A673 (cell line): ENCODE measurements around the gene CCDC69.

Source experiments
- EZH2 ChIP-seq: fragments of 200-600 bp; sonication (generic); IDR thresholded peaks from 2 replicates; pipeline ENCODE4 v1.6.1; 2017; ENCODE audit warnings: borderline replicate concordance, low read depth, mild to moderate bottlenecking, mixed read lengths, antibody characterized with exemption, low read length; ENCODE audit not compliant: poor library complexity, severe bottlenecking
- TF ChIP-seq, protein P1 (sequence below): fragments of 300-800, 200-600 bp; sonication (generic); conservative IDR thresholded peaks from 2 replicates; pipeline ENCODE4 v1.5.1; 2017; ENCODE audit warnings: low read depth, mild to moderate bottlenecking, antibody characterized with exemption, low read length, moderate library complexity, mixed read lengths

DNA sequence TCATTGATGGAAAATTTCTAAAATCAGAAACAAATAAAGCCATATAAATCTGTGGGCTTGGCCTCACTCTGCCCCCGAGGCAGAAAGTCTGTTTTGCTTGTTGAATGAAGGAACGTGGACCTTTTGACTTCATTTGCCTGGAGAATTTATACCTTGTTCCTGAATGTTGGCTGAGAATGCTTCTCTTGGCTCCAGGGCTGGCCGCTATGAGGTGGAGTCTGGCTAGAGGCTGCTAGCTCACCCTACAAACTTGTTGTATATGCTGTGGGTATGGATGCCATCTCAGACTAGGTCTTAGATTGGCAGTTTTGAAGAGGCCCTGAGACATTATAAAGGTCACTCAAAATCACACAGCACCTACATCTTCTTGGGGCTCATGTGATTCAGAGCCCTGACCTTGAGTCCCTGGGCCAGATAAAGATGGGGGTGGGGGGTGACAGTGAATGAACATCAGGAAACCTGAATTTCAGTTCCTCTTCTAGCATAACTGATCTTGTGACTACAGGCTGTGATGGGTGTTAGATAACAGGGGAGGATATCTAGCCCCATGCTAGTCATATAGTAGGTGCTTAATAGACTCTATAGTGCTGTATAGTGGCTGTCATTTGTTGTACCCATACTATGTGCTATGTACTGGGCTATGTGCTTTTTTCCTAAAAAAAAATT, 31.9 kb upstream of the CCDC69 start:
- TF ChIP-seq, protein P1, sequence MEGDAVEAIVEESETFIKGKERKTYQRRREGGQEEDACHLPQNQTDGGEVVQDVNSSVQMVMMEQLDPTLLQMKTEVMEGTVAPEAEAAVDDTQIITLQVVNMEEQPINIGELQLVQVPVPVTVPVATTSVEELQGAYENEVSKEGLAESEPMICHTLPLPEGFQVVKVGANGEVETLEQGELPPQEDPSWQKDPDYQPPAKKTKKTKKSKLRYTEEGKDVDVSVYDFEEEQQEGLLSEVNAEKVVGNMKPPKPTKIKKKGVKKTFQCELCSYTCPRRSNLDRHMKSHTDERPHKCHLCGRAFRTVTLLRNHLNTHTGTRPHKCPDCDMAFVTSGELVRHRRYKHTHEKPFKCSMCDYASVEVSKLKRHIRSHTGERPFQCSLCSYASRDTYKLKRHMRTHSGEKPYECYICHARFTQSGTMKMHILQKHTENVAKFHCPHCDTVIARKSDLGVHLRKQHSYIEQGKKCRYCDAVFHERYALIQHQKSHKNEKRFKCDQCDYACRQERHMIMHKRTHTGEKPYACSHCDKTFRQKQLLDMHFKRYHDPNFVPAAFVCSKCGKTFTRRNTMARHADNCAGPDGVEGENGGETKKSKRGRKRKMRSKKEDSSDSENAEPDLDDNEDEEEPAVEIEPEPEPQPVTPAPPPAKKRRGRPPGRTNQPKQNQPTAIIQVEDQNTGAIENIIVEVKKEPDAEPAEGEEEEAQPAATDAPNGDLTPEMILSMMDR = no peak
- no peak for TF ChIP-seq EZH2
